GM23338 (cell line): ENCODE measurements around the gene GRIK1.

ENCODE experiments used
- CREB1 ChIP-seq: fragments of 250-450 bp; sonication (Bioruptor Pico); IDR thresholded peaks from 2 replicates; pipeline ENCODE4 v1.5.0; 2020; ENCODE audit warnings: low read depth, mild to moderate bottlenecking, moderate library complexity
- CTCF ChIP-seq, 2 experiments: fragments of 200-600 bp in 1 of 2; sonication (generic) in 1 of 2; conservative IDR thresholded peaks; 2 replicates each; pipeline versions ENCODE4 v1.5.1 to v1.6.1; 2016 to 2017; ENCODE audit warnings: antibody characterized with exemption in 2 of 2, low read depth in 2 of 2, mild to moderate bottlenecking in 2 of 2, moderate library complexity in 1 of 2
- ETS1 ChIP-seq: IDR thresholded peaks from 2 replicates; pipeline ENCODE4 v1.6.1; 2016; ENCODE audit warnings: antibody characterized with exemption
- EZH2 ChIP-seq: fragments of 200-600 bp; sonication (generic); IDR thresholded peaks from one replicate; pipeline ENCODE4 v1.8.0; 2017; ENCODE audit warnings: antibody characterized with exemption, mild to moderate bottlenecking, low read depth; ENCODE audit not compliant: unreplicated experiment
- EZH2phosphoT487 ChIP-seq: fragments of 200-600 bp; sonication (generic); IDR thresholded peaks from one replicate; pipeline ENCODE4 v1.8.1; 2018; ENCODE audit warnings: antibody characterized with exemption; ENCODE audit not compliant: unreplicated experiment
- JUNB ChIP-seq: IDR thresholded peaks from one replicate; pipeline ENCODE4 v1.6.1; 2016; ENCODE audit warnings: antibody characterized with exemption; ENCODE audit not compliant: unreplicated experiment
- NANOG ChIP-seq: IDR thresholded peaks from 2 replicates; pipeline ENCODE4 v1.6.1; 2016; ENCODE audit warnings: antibody characterized with exemption, borderline replicate concordance
- POLR2AphosphoS5 ChIP-seq: IDR thresholded peaks from 2 replicates; pipeline ENCODE4 v1.6.1; 2016; ENCODE audit warnings: antibody characterized with exemption, low read depth
- REST ChIP-seq: IDR thresholded peaks from one replicate; pipeline ENCODE4 v1.6.1; 2018; ENCODE audit warnings: antibody characterized with exemption; ENCODE audit not compliant: unreplicated experiment
- STAT1 ChIP-seq: IDR thresholded peaks from one replicate; pipeline ENCODE4 v1.6.1; 2016; ENCODE audit warnings: antibody characterized with exemption; ENCODE audit not compliant: unreplicated experiment
- ZNF114 ChIP-seq: fragments of 250-450 bp; sonication (Bioruptor Pico); IDR thresholded peaks from 2 replicates; pipeline ENCODE4 v1.5.0; 2020; ENCODE audit warnings: mild to moderate bottlenecking, moderate library complexity
- ZNF331 ChIP-seq: fragments of 250-450 bp; sonication (Bioruptor Pico); IDR thresholded peaks from 2 replicates; pipeline ENCODE4 v1.5.0; 2020; ENCODE audit warnings: low read depth, mild to moderate bottlenecking, moderate library complexity
- ZNF462 ChIP-seq: fragments of 250-450 bp; sonication (Bioruptor Pico); IDR thresholded peaks from 2 replicates; pipeline ENCODE4 v1.5.0; 2020; ENCODE audit warnings: mild to moderate bottlenecking, moderate library complexity

GRCh38 chr21:29887313-29888009, 52.3 kb downstream of the GRIK1 start:
- no peak for TF ChIP-seq ZNF331 (CRISPR knock-in tag)
- TF ChIP-seq CTCF (conservative IDR thresholded peaks at IDR 0.05; ENCODE audit: low read depth in 2 of 2) = no peak
- no peak for TF ChIP-seq EZH2
- no peak for TF ChIP-seq JUNB
- no peak for TF ChIP-seq EZH2phosphoT487
- TF ChIP-seq POLR2AphosphoS5 = no peak
- TF ChIP-seq REST = no peak
- TF ChIP-seq NANOG = no peak
- no peak for TF ChIP-seq CREB1 (CRISPR knock-in tag)
- TF ChIP-seq ETS1 = no peak
- TF ChIP-seq STAT1 = no peak
- TF ChIP-seq ZNF114 (CRISPR knock-in tag) = no peak
- no peak for TF ChIP-seq ZNF462
